Adrenal gland (tissue), 12 donors: ENCODE data around the gene ANK2. TPM values are rescaled to one million over a fixed set of nuclear protein-coding genes. Genes with fewer than 3 reads are reported as not detected.

ENCODE experiments used
- DNase-seq, 7 donors: peaks; one replicate each; pipeline ENCODE4 v3.0.0-alpha.2; 2019 to 2020
- H3K27ac ChIP-seq, 5 donors: fragments of 200-600 bp; sonication (generic) in 4 of 5; 1 replicate in 3 of 5; 2 replicates in 2 of 5; pipeline versions ENCODE4 v1.5.1 to v1.8.0; 2016 to 2020; ENCODE audit warnings: mild to moderate bottlenecking in 1 of 5
- H3K27me3 ChIP-seq: fragments of 200-600 bp; 2 replicates; pipeline ENCODE4 v1.8.0; 2021
- H3K36me3 ChIP-seq, 2 donors: fragments of 200-600 bp; replicated peaks in 1 of 2; 1 replicate in 1 of 2; 2 replicates in 1 of 2; pipeline versions ENCODE4 v1.5.1 to v1.8.0; 2018 to 2022
- H3K4me1 ChIP-seq, 2 donors: fragments of 200-600 bp; replicated peaks in 1 of 2; 1 replicate in 1 of 2; 2 replicates in 1 of 2; pipeline versions ENCODE4 v1.5.1 to v1.8.0; 2018 to 2021
- H3K4me3 ChIP-seq, 4 donors: fragments of 200-600 bp; sonication (generic) in 3 of 4; one replicate each; pipeline ENCODE4 v1.5.1; 2016 to 2018
- H3K9me3 ChIP-seq, 3 donors: fragments of 200-600 bp; sonication (generic) in 1 of 3; replicated peaks in 1 of 3; 1 replicate in 2 of 3; 2 replicates in 1 of 3; pipeline versions ENCODE4 v1.5.1 to v1.8.0; 2016 to 2021
- POLR2A ChIP-seq, 2 donors: fragments of 450-650 bp; IDR thresholded peaks; one replicate each; pipeline ENCODE4 v1.6.1; 2017; ENCODE audit warnings: antibody characterized with exemption in 2 of 2, mild to moderate bottlenecking in 2 of 2, moderate library complexity in 1 of 2
- WGBS, 4 donors: extraction: QIAGEN DNeasy Blood & Tissue Kit in 2 of 4; methylation state at CpG; one replicate each; pipeline versions ENCODE4 v1.1.5 to v1.1.7; 2013 to 2017; 5-methylcytosine and 5-hydroxymethylcytosine counted together
- intact Hi-C, 2 donors: fragments of 100-400 bp; cut with DNase I; formaldehyde crosslinking; loops; one replicate each; pipeline versions ENCODE4 v1.14.1 to v1.15.0; 2022 to 2023
- polyA plus RNA-seq, 3 donors: library from polyadenylated mRNA; stranded (reverse); fragments of 200-250 nt in 2 of 3; fragments of 350-450 nt in 1 of 3; fragmentation: Illumina TruSeq in 1 of 3; extraction: RNeasy Lipid Tissue Mini Kit (QIAGEN cat#74804) in 1 of 3; gene quantifications; one replicate each; pipeline ENCODE4 v1.2.3, GENCODE V29; 2013 to 2014
- total RNA-seq, 9 donors: library from RNA; depleted of rRNA in 4 of 9; stranded (reverse); fragments of >200 nt in 4 of 9; fragments of 120-200 nt in 1 of 9; fragmentation: NEBNext Ultra II Directional in 1 of 9; extraction: Animal tissue kit (Norgen Biotek cat#: 25700) in 1 of 9; gene quantifications; one replicate each; pipeline versions ENCODE4 v1.1.0 to v1.2.4, GENCODE V29; 2013 to 2023
- TF ChIP-seq, protein P1 (sequence below), 6 experiments: fragments of 450-650 bp in 4 of 6; fragments of 200-600 bp in 2 of 6; sonication (generic) in 1 of 6; IDR thresholded peaks; 1 replicate in 5 of 6; 2 replicates in 1 of 6; pipeline versions ENCODE4 v1.5.1 to v1.8.0; 2016 to 2021; ENCODE audit warnings: antibody characterized with exemption in 6 of 6, mild to moderate bottlenecking in 2 of 6, moderate library complexity in 1 of 6
- donor health status: healthy with polysubstance abuse.
- donor health status: Bipolar disorder and iron deficiency.
- donor health status: DM: yes; HTN: yes; CAD: no.
- donor health status: DM: no; HTN: no; CAD: no.
- donor health status: DM: no; HTN: no; CAD: no.
- donor health status: DM: yes; HTN: yes; CAD: no.

The ANK2 gene
- total and polyA plus RNA-seq, 12 donors = 6.5 to 229 (median 56.1) TPM

DNA sequence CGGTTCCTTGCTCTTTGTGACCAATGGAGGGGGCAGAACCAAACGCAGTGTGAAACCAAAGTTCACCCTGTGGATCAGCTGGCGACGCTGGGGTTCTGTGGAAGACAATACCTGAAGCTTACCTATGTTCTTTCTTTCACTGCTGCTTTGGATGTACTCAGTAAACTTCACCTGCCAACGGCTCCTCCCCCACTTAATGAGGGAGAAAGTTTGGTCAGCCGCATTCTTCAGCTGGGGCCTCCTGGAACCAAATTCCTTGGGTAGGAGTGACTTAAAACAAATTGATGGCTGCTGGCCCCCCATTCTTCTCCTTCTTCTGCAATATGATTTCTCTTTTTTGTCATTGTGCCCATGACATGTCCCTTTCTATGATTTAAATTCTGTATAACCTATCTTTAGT, 282.4 kb downstream of the ANK2 start:
- Histone ChIP-seq H3K27me3 (no peaks in the 10 kb centered on the region), H3K27ac (no peak overlapping the region), H3K4me1 (no peaks in the 10 kb centered on the region), H3K9me3 (no peaks in the 10 kb centered on the region), H3K4me3 (no peak overlapping the region), H3K36me3 (peaks cover 0 to 6% of the 10 kb centered on the region in 2 donors)
- intact Hi-C loops = no loop called here
- no peak for TF ChIP-seq POLR2A (IDR thresholded peaks at IDR 0.05)
- TF ChIP-seq, protein P1, sequence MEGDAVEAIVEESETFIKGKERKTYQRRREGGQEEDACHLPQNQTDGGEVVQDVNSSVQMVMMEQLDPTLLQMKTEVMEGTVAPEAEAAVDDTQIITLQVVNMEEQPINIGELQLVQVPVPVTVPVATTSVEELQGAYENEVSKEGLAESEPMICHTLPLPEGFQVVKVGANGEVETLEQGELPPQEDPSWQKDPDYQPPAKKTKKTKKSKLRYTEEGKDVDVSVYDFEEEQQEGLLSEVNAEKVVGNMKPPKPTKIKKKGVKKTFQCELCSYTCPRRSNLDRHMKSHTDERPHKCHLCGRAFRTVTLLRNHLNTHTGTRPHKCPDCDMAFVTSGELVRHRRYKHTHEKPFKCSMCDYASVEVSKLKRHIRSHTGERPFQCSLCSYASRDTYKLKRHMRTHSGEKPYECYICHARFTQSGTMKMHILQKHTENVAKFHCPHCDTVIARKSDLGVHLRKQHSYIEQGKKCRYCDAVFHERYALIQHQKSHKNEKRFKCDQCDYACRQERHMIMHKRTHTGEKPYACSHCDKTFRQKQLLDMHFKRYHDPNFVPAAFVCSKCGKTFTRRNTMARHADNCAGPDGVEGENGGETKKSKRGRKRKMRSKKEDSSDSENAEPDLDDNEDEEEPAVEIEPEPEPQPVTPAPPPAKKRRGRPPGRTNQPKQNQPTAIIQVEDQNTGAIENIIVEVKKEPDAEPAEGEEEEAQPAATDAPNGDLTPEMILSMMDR (IDR thresholded peaks at IDR 0.05) = no peak
- WGBS, 4 donors = 84 to 93% (median 92%) methylated on average over 6 of the region's 6 CpGs
- DNase-seq = no peak

DNA sequence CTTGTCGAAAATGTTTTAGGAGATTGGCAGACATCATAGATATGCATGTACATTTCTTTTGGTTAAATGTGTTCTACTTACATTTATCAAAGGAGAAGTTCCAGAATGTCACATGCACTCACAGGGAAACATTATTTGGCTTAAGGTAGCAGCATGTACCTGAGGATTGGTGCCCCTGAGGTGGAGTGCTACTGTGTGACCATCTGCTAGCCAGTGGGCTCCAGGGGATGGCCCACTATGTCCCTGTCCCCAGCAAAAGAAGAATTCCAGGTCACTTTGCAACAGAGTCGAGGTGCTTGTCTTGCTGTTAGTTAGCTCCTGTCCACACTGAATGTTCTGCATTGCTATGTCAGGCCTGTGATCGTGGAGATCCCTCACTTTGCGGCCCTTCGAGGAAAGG, 283.2 kb downstream of the ANK2 start:
- WGBS, 4 donors = 90 to 94% (median 93%) methylated on average over 5 of the region's 5 CpGs
- Histone ChIP-seq H3K4me1 (no peaks in the 10 kb centered on the region), H3K27ac (no peak overlapping the region), H3K4me3 (no peak overlapping the region), H3K36me3 (peaks cover 0 to 6% of the 10 kb centered on the region in 2 donors), H3K9me3 (no peaks in the 10 kb centered on the region), H3K27me3 (no peaks in the 10 kb centered on the region)
- TF ChIP-seq, protein P1 (IDR thresholded peaks at IDR 0.05) = no peak
- TF ChIP-seq POLR2A (IDR thresholded peaks at IDR 0.05) = no peak
- intact Hi-C loops = no loop called here
- DNase-seq = no peak

DNA sequence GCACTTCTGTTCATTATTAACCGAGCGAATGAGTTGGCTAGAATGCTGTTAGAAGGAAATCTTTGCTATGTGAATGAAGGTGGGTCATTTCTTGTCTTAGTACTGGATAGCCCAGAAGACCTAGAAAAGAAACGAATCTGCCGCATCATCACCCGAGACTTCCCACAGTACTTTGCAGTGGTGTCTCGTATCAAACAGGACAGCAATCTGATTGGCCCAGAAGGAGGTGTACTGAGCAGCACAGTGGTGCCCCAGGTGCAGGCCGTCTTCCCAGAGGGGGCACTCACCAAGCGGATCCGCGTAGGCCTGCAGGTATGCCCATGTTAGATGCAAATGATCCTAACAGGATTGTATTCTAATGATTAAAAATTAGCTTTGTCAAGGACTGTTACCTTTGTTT, 286.3 kb downstream of the ANK2 start:
- no peak overlapping the region for H3K27ac ChIP-seq
- WGBS, 4 donors = 88 to 97% (median 96%) methylated on average over 10 of the region's 10 CpGs
- H3K36me3 ChIP-seq = peaks cover 0 to 3% of the 10 kb centered on the region in 2 donors
- no peak for DNase-seq
- H3K9me3 ChIP-seq = no peaks in the 10 kb centered on the region
- TF ChIP-seq, protein P1 (IDR thresholded peaks at IDR 0.05) = no peak
- TF ChIP-seq POLR2A (IDR thresholded peaks at IDR 0.05) = no peak
- no peak overlapping the region for H3K4me3 ChIP-seq
- intact Hi-C loops = no loop called here
- no peaks in the 10 kb centered on the region for H3K27me3 ChIP-seq
- H3K4me1 ChIP-seq = no peaks in the 10 kb centered on the region

DNA sequence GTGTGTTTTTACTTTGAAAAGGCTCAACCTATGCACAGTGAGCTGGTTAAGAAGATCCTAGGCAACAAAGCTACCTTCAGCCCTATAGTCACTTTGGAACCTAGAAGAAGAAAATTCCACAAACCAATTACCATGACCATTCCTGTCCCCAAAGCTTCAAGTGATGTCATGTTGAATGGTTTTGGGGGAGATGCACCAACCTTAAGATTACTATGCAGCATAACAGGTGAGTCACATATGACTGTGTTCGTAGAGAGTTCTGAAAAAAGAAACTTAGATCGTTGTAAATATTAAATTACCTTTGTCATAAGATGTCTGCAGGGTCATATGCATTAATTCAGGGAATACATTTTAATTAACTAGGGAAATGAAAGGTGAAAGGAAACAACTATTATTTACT, 287.1 kb downstream of the ANK2 start:
- no peak for TF ChIP-seq POLR2A (IDR thresholded peaks at IDR 0.05)
- TF ChIP-seq, protein P1 (IDR thresholded peaks at IDR 0.05) = no peak
- Histone ChIP-seq H3K36me3 (peaks cover 0 to 2% of the 10 kb centered on the region in 2 donors), H3K4me3 (no peak overlapping the region), H3K9me3 (no peaks in the 10 kb centered on the region), H3K27ac (no peak overlapping the region), H3K4me1 (no peaks in the 10 kb centered on the region), H3K27me3 (no peaks in the 10 kb centered on the region)
- 81 to 88% (median 84%) methylated on average over 2 of the region's 2 CpGs for WGBS, 4 donors
- DNase-seq = no peak
- intact Hi-C loops = no loop called here
